GM12873 (cell line): ENCODE measurements around the gene TUBB1.

Experiments
- CTCF ChIP-seq: IDR thresholded peaks from 2 replicates; pipeline ENCODE4 v1.5.1; 2012; ENCODE audit warnings: low read depth, mild to moderate bottlenecking, moderate library complexity, low read length, control low read depth; ENCODE audit not compliant: insufficient read depth; ENCODE audit errors: missing control alignments

TUBB1 gene

GRCh38 chr20:58991715-58992114, 27.5 kb upstream of the TUBB1 start:
- no peak for TF ChIP-seq CTCF

- TF ChIP-seq CTCF, result no peak
Observed at GRCh38 chr20:58992911-58993310, 26.3 kb upstream of the TUBB1 start.

GRCh38 chr20:58993332-58994248, 25.6 kb upstream of the TUBB1 start:
- TF ChIP-seq CTCF, result no peak

GRCh38 chr20:58994390-58995159, 24.7 kb upstream of the TUBB1 start:
- TF ChIP-seq CTCF, result no peak

- no peak for TF ChIP-seq CTCF
Observed at GRCh38 chr20:58995461-58996225, 23.6 kb upstream of the TUBB1 start.

GRCh38 chr20:58996226-58996611, 23.0 kb upstream of the TUBB1 start:
- TF ChIP-seq CTCF, result no peak

- TF ChIP-seq CTCF, result no peak
Observed at GRCh38 chr20:58997141-58997770, 22.0 kb upstream of the TUBB1 start.
